WERI-Rb-1 (cell line): ENCODE results near the gene KDM4C.

ENCODE experiments used
- DNase-seq: peaks from one replicate; pipeline ENCODE4 v3.0.0-alpha.2; 2020
- H3K27ac ChIP-seq: fragments of 250-450 bp; sonication (Bioruptor Pico); 2 replicates; pipeline ENCODE4 v1.5.1; 2020; ENCODE audit warnings: mild to moderate bottlenecking, moderate library complexity
- H3K27me3 ChIP-seq: fragments of 250-450 bp; sonication (Bioruptor Pico); 2 replicates; pipeline ENCODE4 v1.5.1; 2021; ENCODE audit warnings: mild to moderate bottlenecking, low read depth, moderate library complexity; ENCODE audit not compliant: insufficient read depth, severe bottlenecking
- H3K36me3 ChIP-seq: fragments of 250-450 bp; sonication (Bioruptor Pico); 2 replicates; pipeline ENCODE4 v1.5.1; 2020; ENCODE audit warnings: mild to moderate bottlenecking, moderate library complexity
- H3K4me3 ChIP-seq: 2 replicates; pipeline ENCODE4 v1.5.1; 2011; ENCODE audit warnings: low read depth, mild to moderate bottlenecking, control low read depth, low read length
- H3K9me3 ChIP-seq: fragments of 250-450 bp; sonication (Bioruptor Pico); 2 replicates; pipeline ENCODE4 v1.5.1; 2021; ENCODE audit warnings: mild to moderate bottlenecking, moderate library complexity; ENCODE audit not compliant: severe bottlenecking
- CTCF ChIP-seq: IDR thresholded peaks from 2 replicates; pipeline ENCODE4 v1.5.1; 2011; ENCODE audit warnings: low read depth, mild to moderate bottlenecking, control low read depth, inconsistent platforms, low read length

The KDM4C gene

GRCh38 chr9:6715755-6716643 is 41.8 kb upstream of the KDM4C start:
- H3K27me3 ChIP-seq, result no peaks in the 10 kb centered on the region
- no peak overlapping the region for H3K27ac ChIP-seq
- no peaks in the 10 kb centered on the region for H3K36me3 ChIP-seq
- no peak for DNase-seq
- no peak overlapping the region for H3K4me3 ChIP-seq
- H3K9me3 ChIP-seq, result no peaks in the 10 kb centered on the region
- no peak for TF ChIP-seq CTCF

GRCh38 chr9:6716766-6717165 is 41.0 kb upstream of the KDM4C start:
- no peak for DNase-seq
- H3K4me3 ChIP-seq, result no peak overlapping the region
- H3K27ac ChIP-seq, result no peak overlapping the region
- H3K36me3 ChIP-seq, result no peaks in the 10 kb centered on the region
- no peaks in the 10 kb centered on the region for H3K9me3 ChIP-seq
- no peak for TF ChIP-seq CTCF
- no peaks in the 10 kb centered on the region for H3K27me3 ChIP-seq

- H3K27ac ChIP-seq, result no peak overlapping the region
- H3K36me3 ChIP-seq, result no peaks in the 10 kb centered on the region
- no peak for DNase-seq
- H3K4me3 ChIP-seq, result no peak overlapping the region
- H3K27me3 ChIP-seq, result no peaks in the 10 kb centered on the region
- H3K9me3 ChIP-seq, result no peaks in the 10 kb centered on the region
- TF ChIP-seq CTCF, result no peak
Measured at GRCh38 chr9:6723881-6724420, 33.8 kb upstream of the KDM4C start.

- no peak overlapping the region for H3K27ac ChIP-seq
- no peak for DNase-seq
- TF ChIP-seq CTCF, result no peak
- no peak overlapping the region for H3K4me3 ChIP-seq
- H3K9me3 ChIP-seq, result no peaks in the 10 kb centered on the region
- H3K27me3 ChIP-seq, result no peaks in the 10 kb centered on the region
- no peaks in the 10 kb centered on the region for H3K36me3 ChIP-seq
Measured at GRCh38 chr9:6733257-6733656, 24.5 kb upstream of the KDM4C start.

- TF ChIP-seq CTCF, result no peak
- Histone ChIP-seq H3K36me3 (no peaks in the 10 kb centered on the region), H3K4me3 (no peak overlapping the region), H3K27me3 (no peaks in the 10 kb centered on the region), H3K9me3 (no peaks in the 10 kb centered on the region), H3K27ac (no peak overlapping the region)
- DNase-seq, result no peak
Measured at GRCh38 chr9:6733831-6734230, 23.9 kb upstream of the KDM4C start.
